ENCODE data around the gene TMEM123. TPM values are rescaled to one million over a fixed set of nuclear protein-coding genes. Genes with fewer than 3 reads are reported as not detected.
A peak's percentile ranks its signal among the peaks of the same experiment; 100 is the strongest.

The TMEM123 gene
- total and polyA plus RNA-seq, 2 of the 13 experiments (the other 11 are each of a cell fraction or from before 2014, with no cell fraction given), result 365 to 2,761 TPM

GRCh38 chr11:102347462-102348370, 104.8 kb downstream of the TMEM123 start (continued):
- TF ChIP-seq ZNF740 (CRISPR knock-in tag; IDR thresholded peaks at IDR 0.05), result no peak
- TF ChIP-seq DR1 (CRISPR knock-in tag; IDR thresholded peaks at IDR 0.05), result no peak
- TF ChIP-seq ONECUT2 (CRISPR knock-in tag; IDR thresholded peaks at IDR 0.05), result no peak
- no peak for TF ChIP-seq RFX5 (IDR thresholded peaks at IDR 0.05; ENCODE audit: low read depth, low read length)
- no peak for TF ChIP-seq SOX13 (IDR thresholded peaks at IDR 0.05)
- TF ChIP-seq SOX13 (CRISPR knock-in tag; conservative IDR thresholded peaks at IDR 0.05 in 1 of 2, IDR thresholded peaks at IDR 0.05 in 1 of 2), result no peak
- TF ChIP-seq ZNF20 (CRISPR knock-in tag; IDR thresholded peaks at IDR 0.05), result no peak
- no peak for TF ChIP-seq FOXA3 (CRISPR knock-in tag; IDR thresholded peaks at IDR 0.05)
- TF ChIP-seq MAF1 (CRISPR knock-in tag; IDR thresholded peaks at IDR 0.05; ENCODE audit: borderline replicate concordance), result no peak
- TF ChIP-seq ZFP41 (CRISPR knock-in tag; IDR thresholded peaks at IDR 0.05; ENCODE audit: borderline replicate concordance), result no peak
- no peak for TF ChIP-seq PPARG (CRISPR knock-in tag; conservative IDR thresholded peaks at IDR 0.05)
- TF ChIP-seq ZBTB14 (CRISPR knock-in tag; IDR thresholded peaks at IDR 0.05), result no peak
- TF ChIP-seq, protein P1, sequence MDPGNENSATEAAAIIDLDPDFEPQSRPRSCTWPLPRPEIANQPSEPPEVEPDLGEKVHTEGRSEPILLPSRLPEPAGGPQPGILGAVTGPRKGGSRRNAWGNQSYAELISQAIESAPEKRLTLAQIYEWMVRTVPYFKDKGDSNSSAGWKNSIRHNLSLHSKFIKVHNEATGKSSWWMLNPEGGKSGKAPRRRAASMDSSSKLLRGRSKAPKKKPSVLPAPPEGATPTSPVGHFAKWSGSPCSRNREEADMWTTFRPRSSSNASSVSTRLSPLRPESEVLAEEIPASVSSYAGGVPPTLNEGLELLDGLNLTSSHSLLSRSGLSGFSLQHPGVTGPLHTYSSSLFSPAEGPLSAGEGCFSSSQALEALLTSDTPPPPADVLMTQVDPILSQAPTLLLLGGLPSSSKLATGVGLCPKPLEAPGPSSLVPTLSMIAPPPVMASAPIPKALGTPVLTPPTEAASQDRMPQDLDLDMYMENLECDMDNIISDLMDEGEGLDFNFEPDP (CRISPR knock-in tag; conservative IDR thresholded peaks at IDR 0.05), result no peak
- TF ChIP-seq TRIM24 (CRISPR knock-in tag; IDR thresholded peaks at IDR 0.05), result no peak
- TF ChIP-seq DNMT1 (CRISPR knock-in tag; IDR thresholded peaks at IDR 0.05), result no peak
- 0 out of 2 replicates have a peak, but pooled peaks have one; percentile 40 for TF ChIP-seq POLR2AphosphoS5 (IDR thresholded peaks at IDR 0.05; ENCODE audit: low read depth, low read length)
- TF ChIP-seq ZNF296 (CRISPR knock-in tag; conservative IDR thresholded peaks at IDR 0.05), result no peak
- TF ChIP-seq, protein P2, sequence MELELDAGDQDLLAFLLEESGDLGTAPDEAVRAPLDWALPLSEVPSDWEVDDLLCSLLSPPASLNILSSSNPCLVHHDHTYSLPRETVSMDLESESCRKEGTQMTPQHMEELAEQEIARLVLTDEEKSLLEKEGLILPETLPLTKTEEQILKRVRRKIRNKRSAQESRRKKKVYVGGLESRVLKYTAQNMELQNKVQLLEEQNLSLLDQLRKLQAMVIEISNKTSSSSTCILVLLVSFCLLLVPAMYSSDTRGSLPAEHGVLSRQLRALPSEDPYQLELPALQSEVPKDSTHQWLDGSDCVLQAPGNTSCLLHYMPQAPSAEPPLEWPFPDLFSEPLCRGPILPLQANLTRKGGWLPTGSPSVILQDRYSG (CRISPR knock-in tag; IDR thresholded peaks at IDR 0.05), result 0 out of 2 replicates have a peak, but pooled peaks have one; percentile 10
- TF ChIP-seq AGO2 (optimal IDR thresholded peaks at IDR 0.05; ENCODE audit: low read depth, low read length), result no peak
- TF ChIP-seq ZNF225 (CRISPR knock-in tag; IDR thresholded peaks at IDR 0.05), result no peak
- no peak for TF ChIP-seq SMARCC2 (IDR thresholded peaks at IDR 0.05)
- TF ChIP-seq ZNF737 (CRISPR knock-in tag; IDR thresholded peaks at IDR 0.05; ENCODE audit: borderline replicate concordance), result no peak
- TF ChIP-seq ZFY (CRISPR knock-in tag; IDR thresholded peaks at IDR 0.05), result peak; percentile 43
- TF ChIP-seq ZNF614 (CRISPR knock-in tag; IDR thresholded peaks at IDR 0.05; ENCODE audit: borderline replicate concordance), result no peak; the same call in 1 of the 2 replicates

All from HepG2 (cell line).